NCI-H1105 (cell line): ENCODE results near the gene ERFE.
A peak's percentile ranks its signal among the peaks of the same experiment; 100 is the strongest.
"Not testable (repeated sequence)": the region's sequence is repeated elsewhere in the genome, so short reads cannot be mapped to it uniquely, and the experiment has no call there.

Experiments
- DNase-seq: peaks from one replicate; lab custom pipeline; 2025; lab: John Stamatoyannopoulos, UW

ERFE gene

GRCh38 chr2:238169048-238169707 lies 10.4 kb downstream of the ERFE start:
- DNase-seq = no peak

DNA sequence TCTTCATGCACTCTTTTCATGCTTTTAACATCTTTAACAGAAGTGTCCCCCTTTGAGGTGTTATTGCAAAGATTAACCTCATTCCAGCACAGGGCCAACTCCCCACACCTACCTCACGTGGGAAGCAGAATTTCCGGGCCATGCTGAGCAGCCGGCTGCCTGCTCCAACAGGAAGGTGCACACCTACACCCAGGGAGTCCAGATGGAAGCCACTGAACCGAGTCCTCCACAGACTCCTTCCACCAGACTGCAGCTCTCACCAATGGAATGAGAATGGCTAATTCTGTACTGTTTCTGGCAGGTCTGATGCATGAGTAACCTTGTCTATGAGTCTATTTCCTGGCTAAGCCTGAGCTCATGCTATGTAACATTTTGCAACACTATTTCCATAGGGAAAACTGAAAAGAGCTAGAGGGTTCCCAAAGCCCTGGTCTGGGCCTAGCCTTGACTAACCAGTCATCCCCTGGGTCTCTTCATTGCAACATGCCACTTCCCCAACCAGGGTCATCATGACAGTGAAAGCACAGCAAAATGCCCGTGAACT lies 11.0 kb downstream of the ERFE start:
- no peak for DNase-seq

- DNase-seq = no peak
Measured at GRCh38 chr2:238170386-238171071, 11.8 kb downstream of the ERFE start.

DNA sequence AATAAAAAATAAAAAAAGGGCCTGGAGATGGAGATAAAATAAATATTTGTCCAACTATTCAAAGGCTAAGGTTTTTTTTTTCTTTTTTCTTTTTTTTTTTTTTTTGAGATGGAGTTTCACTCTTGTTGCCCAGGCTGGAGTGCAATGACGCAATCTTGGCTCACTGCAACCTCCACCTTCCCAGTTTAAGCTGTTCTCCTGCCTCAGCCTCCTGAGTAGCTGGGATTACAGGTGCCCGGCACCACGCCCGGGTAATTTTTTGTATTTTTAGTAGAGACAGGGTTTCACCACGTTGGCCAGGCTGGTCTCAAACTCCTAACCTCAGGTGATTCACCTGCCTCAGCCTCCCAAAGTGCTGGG lies 12.3 kb downstream of the ERFE start:
- not testable (repeated sequence) for DNase-seq

DNA sequence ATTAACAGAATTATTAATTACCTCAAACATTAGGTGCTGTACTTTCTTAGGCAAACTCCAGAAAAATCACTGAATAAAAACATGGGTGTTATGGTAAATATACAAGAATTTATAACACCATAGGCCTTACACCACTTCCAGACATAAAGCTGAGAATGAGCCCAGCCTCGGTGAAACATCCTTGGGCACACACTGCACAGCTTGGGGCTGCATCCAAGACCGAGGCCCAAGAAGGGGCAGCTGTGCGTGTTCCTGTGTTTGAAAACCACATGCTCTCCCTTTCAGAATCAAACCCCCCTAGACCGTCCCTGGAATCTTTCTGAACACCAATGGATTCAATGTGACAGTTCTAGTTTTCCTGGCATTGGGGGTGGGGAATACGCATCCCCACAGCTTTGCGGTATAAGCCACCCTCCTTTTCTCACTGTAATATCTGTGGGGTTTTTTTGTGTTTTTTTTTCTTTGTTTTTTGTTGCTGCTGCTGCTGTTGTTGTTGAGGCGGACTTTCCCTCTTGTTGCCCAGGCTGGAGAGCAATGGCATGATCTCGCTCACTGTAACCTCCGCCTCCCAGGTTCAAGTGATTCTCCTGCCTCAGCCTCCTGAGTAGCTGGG lies 12.9 kb downstream of the ERFE start:
- no peak for DNase-seq

- no peak for DNase-seq
Measured at GRCh38 chr2:238172439-238172838, 13.7 kb downstream of the ERFE start.

GRCh38 chr2:238173692-238174091 lies 14.9 kb downstream of the ERFE start:
- no peak for DNase-seq

- DNase-seq = no peak
Measured at GRCh38 chr2:238174291-238174690, 15.5 kb downstream of the ERFE start.

GRCh38 chr2:238174701-238175100 lies 15.9 kb downstream of the ERFE start:
- no peak for DNase-seq

DNA sequence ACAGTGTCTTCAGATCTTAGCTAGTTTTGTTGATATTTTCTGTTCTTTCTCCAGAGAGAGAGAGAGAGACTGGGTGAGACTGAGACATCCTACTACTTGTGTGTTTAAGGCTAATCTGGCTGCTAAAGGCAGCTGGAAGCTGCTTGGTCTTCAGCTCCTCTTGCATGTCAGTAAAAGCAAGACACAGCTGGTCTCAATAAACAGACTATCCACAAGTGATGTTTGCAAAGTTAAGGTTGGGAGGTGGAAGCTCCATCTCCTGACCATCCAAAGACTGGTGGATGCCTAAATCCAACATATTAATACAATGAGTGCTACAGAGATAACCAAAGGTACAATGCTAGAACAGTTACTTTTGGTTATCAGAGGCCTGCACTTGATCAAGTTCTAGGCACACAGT lies 17.8 kb downstream of the ERFE start:
- no peak for DNase-seq

- DNase-seq = no peak
Measured at GRCh38 chr2:238180554-238180953, 21.8 kb downstream of the ERFE start.

DNA sequence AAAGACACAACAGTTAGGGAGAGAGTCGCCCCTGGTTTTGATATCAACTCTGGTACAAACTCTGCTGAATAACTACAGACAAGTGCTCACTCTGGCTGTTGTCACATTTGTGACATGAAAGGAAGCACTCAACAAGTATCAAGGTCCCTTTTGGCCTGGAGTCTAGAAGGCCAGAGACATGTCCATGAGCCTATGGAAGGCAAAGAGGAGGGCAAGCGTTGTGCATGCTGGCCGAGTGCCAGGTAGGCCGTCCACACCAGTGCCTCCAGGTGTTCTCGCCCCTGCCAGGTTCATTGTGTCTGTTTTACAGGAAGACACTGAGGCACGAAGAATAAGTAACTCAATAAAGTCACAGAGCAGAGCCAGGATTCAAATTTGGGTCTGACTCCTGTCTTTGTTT lies 23.6 kb downstream of the ERFE start:
- DNase-seq = no peak

- DNase-seq = no peak
Measured at GRCh38 chr2:238183821-238184220, 25.1 kb downstream of the ERFE start.

- DNase-seq = no peak
Measured at GRCh38 chr2:238187618-238188548, 29.1 kb downstream of the ERFE start.

DNA sequence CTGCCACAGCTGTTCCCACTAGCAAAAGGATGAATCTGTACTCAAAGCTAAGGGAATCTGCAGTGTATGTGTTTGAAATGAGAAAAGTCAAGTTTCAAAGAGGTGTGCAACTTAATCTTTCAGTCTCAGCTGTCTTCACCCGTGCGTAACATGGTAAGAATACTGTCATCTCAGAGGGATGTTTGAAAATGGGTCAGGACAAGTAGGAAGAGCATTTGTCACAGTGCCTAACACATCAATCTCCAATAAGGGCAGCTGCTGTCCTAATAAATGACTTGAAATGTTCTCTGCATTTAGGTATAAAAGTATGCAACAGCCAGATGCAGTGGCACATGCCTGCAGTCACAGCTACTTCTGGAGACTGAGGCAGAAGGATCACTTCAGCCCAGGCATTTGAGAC lies 31.7 kb downstream of the ERFE start:
- DNase-seq = no peak

- DNase-seq = no peak
Measured at GRCh38 chr2:238202326-238203093, 43.7 kb downstream of the ERFE start.

GRCh38 chr2:238203094-238203972 lies 44.6 kb downstream of the ERFE start, which contains the start of gene ILKAP:
TSS of gene ILKAP (minus strand) at chr2:238203695. CDS start at chr2:238203553, 142 bp downstream.
- DNase-seq = peak; percentile 82

DNA sequence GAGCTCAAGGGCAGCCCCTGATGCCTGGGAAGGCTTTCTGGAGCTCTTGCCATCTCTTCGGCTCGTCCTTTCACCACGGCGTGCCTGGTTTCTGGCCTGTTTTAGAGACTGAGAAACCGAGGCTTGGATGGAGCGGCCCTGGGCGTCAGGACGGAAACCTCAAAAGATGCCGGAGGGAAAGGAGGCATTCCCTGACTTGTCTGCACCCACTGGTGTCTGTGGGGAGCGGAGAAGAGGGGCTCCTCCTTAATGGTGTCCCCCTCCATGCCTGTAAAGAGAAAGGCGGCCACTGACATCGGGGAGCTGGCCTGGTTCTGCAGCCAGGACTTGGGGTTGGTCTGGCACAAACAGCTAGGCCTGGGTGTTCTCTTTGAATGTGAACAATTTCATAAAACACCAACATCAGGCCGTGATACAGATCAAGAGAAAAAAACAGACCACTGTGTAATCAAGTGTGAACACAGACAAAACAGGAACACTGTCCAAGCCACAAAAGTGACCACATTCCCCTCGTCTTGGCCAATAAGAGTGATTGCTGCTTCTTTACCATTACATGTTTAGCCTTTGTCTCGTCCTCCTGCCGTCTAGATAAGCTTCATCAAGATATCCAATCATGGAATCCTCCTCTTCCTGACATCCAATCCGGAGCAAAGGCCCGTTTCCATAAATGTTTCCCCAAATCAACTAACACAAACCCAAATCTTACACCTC lies 45.4 kb downstream of the ERFE start:
- DNase-seq = no peak

DNA sequence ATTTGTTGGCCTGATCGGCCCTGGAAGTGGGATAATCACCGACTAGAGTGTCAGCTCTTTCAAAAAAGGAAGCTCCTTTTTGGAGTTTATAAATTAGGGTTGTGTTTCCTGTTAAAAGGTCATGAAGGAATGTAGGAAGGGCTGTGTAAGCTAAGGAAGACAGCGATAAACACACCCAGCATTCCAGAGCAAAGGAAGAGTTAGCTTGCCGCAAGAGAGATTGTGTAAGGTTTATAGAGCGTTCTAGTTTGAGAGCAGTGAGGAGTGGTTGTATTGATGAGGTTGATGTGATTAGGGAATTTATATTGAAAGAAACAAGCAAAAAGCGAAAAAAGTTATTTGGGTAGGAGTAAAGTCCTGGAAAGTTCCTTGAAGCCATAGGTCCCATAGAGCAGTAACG lies 48.2 kb downstream of the ERFE start:
- no peak for DNase-seq
